K562 (cell line): ENCODE measurements around the gene IL11. TPM values are rescaled to one million over a fixed set of nuclear protein-coding genes. Genes with fewer than 3 reads are reported as not detected.

Experiments used
- BCL6 ChIP-seq: fragments of 250-450 bp; sonication (Bioruptor Pico); IDR thresholded peaks from 2 replicates; pipeline ENCODE4 v1.4.0; 2020
- CAMTA2 ChIP-seq: fragments of 250-450 bp; sonication (Bioruptor Pico); conservative IDR thresholded peaks from 2 replicates; pipeline ENCODE4 v1.5.1; 2022
- CCAR2 ChIP-seq: fragments of 200-400 bp; formaldehyde crosslinking; IDR thresholded peaks from 2 replicates; pipeline ENCODE4 v1.6.1; 2017; ENCODE audit warnings: mild to moderate bottlenecking, low read depth, low read length
- ETV6 ChIP-seq, 3 experiments: fragments of 150-350 bp in 1 of 3; sonication (generic) in 1 of 3; formaldehyde crosslinking in 1 of 3; IDR thresholded peaks; 2 replicates each; pipeline versions ENCODE4 v1.6.1 to v1.8.0; 2014 to 2022; ENCODE audit warnings: borderline replicate concordance in 2 of 3, low read depth in 2 of 3, antibody characterized with exemption in 1 of 3, low read length in 1 of 3, mild to moderate bottlenecking in 1 of 3, missing genetic modification reagents in 1 of 3
- GTF3C2 ChIP-seq: IDR thresholded peaks from 3 replicates; pipeline ENCODE4 v1.6.1; 2011; ENCODE audit warnings: borderline replicate concordance, mild to moderate bottlenecking, moderate library complexity; ENCODE audit not compliant: insufficient read length; ENCODE audit errors: extremely low read depth
- HDAC1 ChIP-seq, 2 experiments: fragments of 450-650 bp; IDR thresholded peaks; 2 replicates each; pipeline ENCODE4 v1.6.1; 2016 to 2017; ENCODE audit warnings: inconsistent platforms in 1 of 2, mild to moderate bottlenecking in 1 of 2, moderate library complexity in 1 of 2
- LARP7 ChIP-seq: fragments of 450-650 bp; IDR thresholded peaks from 2 replicates; pipeline ENCODE4 v1.6.1; 2016
- MAFG ChIP-seq: fragments of 450-650 bp; conservative IDR thresholded peaks from 2 replicates; pipeline ENCODE4 v1.6.1; 2016; ENCODE audit warnings: missing genetic modification characterization, missing compliant biosample characterization
- MECOM ChIP-seq: fragments of 250-450 bp; sonication (Bioruptor Pico); IDR thresholded peaks from 2 replicates; pipeline ENCODE4 v1.8.0; 2022; ENCODE audit warnings: inconsistent platforms
- MEF2A ChIP-seq: IDR thresholded peaks from 2 replicates; pipeline ENCODE4 v1.6.1; 2011; ENCODE audit warnings: low read depth, mild to moderate bottlenecking, low read length, moderate library complexity; ENCODE audit not compliant: control insufficient read depth
- PCBP1 ChIP-seq: fragments of 200-400 bp; formaldehyde crosslinking; IDR thresholded peaks from 2 replicates; pipeline ENCODE4 v1.6.1; 2018; ENCODE audit warnings: mild to moderate bottlenecking, low read depth, low read length; ENCODE audit not compliant: poor library complexity, severe bottlenecking
- RBM22 ChIP-seq: fragments of 200-400 bp; formaldehyde crosslinking; IDR thresholded peaks from 2 replicates; pipeline ENCODE4 v1.6.1; 2018; ENCODE audit warnings: low read length, low read depth; ENCODE audit not compliant: poor library complexity, severe bottlenecking
- SIN3B ChIP-seq: fragments of 450-650 bp; IDR thresholded peaks from 2 replicates; pipeline ENCODE4 v1.6.1; 2017; ENCODE audit warnings: low read depth, mild to moderate bottlenecking, moderate library complexity
- SOX6 ChIP-seq: fragments of 450-650 bp; IDR thresholded peaks from 2 replicates; pipeline ENCODE4 v1.6.1; 2014; ENCODE audit warnings: mild to moderate bottlenecking
- SREBF1 ChIP-seq: fragments of 150-350 bp; IDR thresholded peaks from 2 replicates; pipeline ENCODE4 v1.6.1; 2014; ENCODE audit warnings: antibody characterized with exemption, low read depth, low read length, borderline replicate concordance
- TEAD2 ChIP-seq: fragments of 450-650 bp; IDR thresholded peaks from 2 replicates; pipeline ENCODE4 v1.6.1; 2016; ENCODE audit warnings: missing genetic modification characterization, control low read depth, missing compliant biosample characterization
- TFAM ChIP-seq: fragments of 250-450 bp; sonication (Bioruptor Pico); conservative IDR thresholded peaks from 2 replicates; pipeline ENCODE4 v1.5.0; 2021; ENCODE audit warnings: mild to moderate bottlenecking, moderate library complexity
- TRIM24 ChIP-seq, 2 experiments: fragments of 450-650 bp; IDR thresholded peaks; 2 replicates each; pipeline ENCODE4 v1.6.1; 2016
- VEZF1 ChIP-seq: fragments of 200-800 bp; sonication (Bioruptor generic); IDR thresholded peaks from 2 replicates; pipeline ENCODE4 v1.6.1; 2017; ENCODE audit warnings: missing genetic modification characterization, missing compliant biosample characterization
- YY1 ChIP-seq, 3 experiments: IDR thresholded peaks; 2 replicates each; pipeline ENCODE4 v1.6.1; 2011; ENCODE audit warnings: low read length in 2 of 3, mild to moderate bottlenecking in 2 of 3, moderate library complexity in 2 of 3, borderline replicate concordance in 1 of 3, control low read depth in 1 of 3, low read depth in 1 of 3; ENCODE audit not compliant: insufficient read depth in 3 of 3, insufficient replicate concordance in 2 of 3, control insufficient read depth in 1 of 3, insufficient read length in 1 of 3; ENCODE audit errors: extremely low read depth in 1 of 3
- ZNF165 ChIP-seq: fragments of 250-450 bp; sonication (Bioruptor Pico); IDR thresholded peaks from 2 replicates; pipeline ENCODE4 v1.4.0; 2020; ENCODE audit warnings: borderline replicate concordance
- ZNF282 ChIP-seq: sonication (generic); formaldehyde crosslinking; IDR thresholded peaks from 2 replicates; pipeline ENCODE4 v1.8.1; 2023; ENCODE audit warnings: missing genetic modification reagents
- ZNF431 ChIP-seq: sonication (generic); formaldehyde crosslinking; IDR thresholded peaks from 2 replicates; pipeline ENCODE4 v1.8.0; 2022; ENCODE audit warnings: mild to moderate bottlenecking, missing genetic modification reagents
- ZSCAN32 ChIP-seq: fragments of 450-650 bp; formaldehyde crosslinking; IDR thresholded peaks from 2 replicates; pipeline ENCODE4 v1.4.0; 2020; ENCODE audit warnings: mild to moderate bottlenecking, moderate library complexity
- polyA plus RNA-seq, 8 experiments: library from polyadenylated mRNA; depleted of rRNA in 4 of 8; stranded (reverse) in 5 of 8; unstranded in 3 of 8; fragments of >200 nt; fragmentation: Nextera tagmentation in 2 of 8; fragmentation: Illumina TruSeq in 1 of 8; extraction: Ambion mirVana in 2 of 8; extraction: Trizol in 1 of 8; gene quantifications; 2 replicates each; pipeline versions ENCODE4 v1.2.1 to v1.2.3, GENCODE V29; 2011 to 2014; ENCODE audit warnings: inconsistent platforms in 1 of 8, missing spikeins in 1 of 8
- total RNA-seq, 7 experiments: library from RNA; depleted of rRNA in 6 of 7; stranded (reverse); fragments of >200 nt in 6 of 7; fragmentation: Illumina TruSeq in 2 of 7; extraction: Trizol in 2 of 7; gene quantifications; 2 replicates each; pipeline versions ENCODE4 v1.2.1 to v1.2.3, GENCODE V29; 2011 to 2021; ENCODE audit warnings: low replicate concordance in 1 of 7

Gene IL11
- total and polyA plus RNA-seq, 9 of the 15 experiments (the other 6 are each of a cell fraction or from before 2014, with no cell fraction given), result 0.04 to 0.42 (median 0.06) TPM; not detected in 6

- TF ChIP-seq YY1 (IDR thresholded peaks at IDR 0.05; ENCODE audit: borderline replicate concordance in 1 of 3, control insufficient read depth in 1 of 3, extremely low read depth in 1 of 3, insufficient read depth in 3 of 3, insufficient read length in 1 of 3, insufficient replicate concordance in 2 of 3, low read depth in 1 of 3, low read length in 2 of 3) (peak in 2 of 3 experiments; percentile 43 to 79), ETV6 (IDR thresholded peaks at IDR 0.05; ENCODE audit: borderline replicate concordance in 1 of 2, low read depth in 2 of 2, low read length in 1 of 2) (peak in 1 of 2 experiments; percentile 59; a peak in 1 of 4 replicates), ETV6 (CRISPR knock-in tag; IDR thresholded peaks at IDR 0.05; ENCODE audit: borderline replicate concordance) (0 out of 2 replicates have a peak, but pooled peaks have one; percentile 68), GTF3C2 (no peak), VEZF1 (CRISPR knock-in tag) (0 out of 2 replicates have a peak, but pooled peaks have one; percentile 8), ZNF165 (no peak), TFAM (CRISPR knock-in tag) (no peak), LARP7 (no peak), ZSCAN32 (CRISPR knock-in tag) (no peak), HDAC1 (IDR thresholded peaks at IDR 0.05) (peak in 1 of 2 experiments; percentile 90; a peak in 2 of 4 replicates), TEAD2 (tag) (no peak), MAFG (no peak), TRIM24 (IDR thresholded peaks at IDR 0.05) (peak in 1 of 2 experiments; percentile 33; a peak in 1 of 4 replicates), SREBF1 (no peak), PCBP1 (no peak), CAMTA2 (CRISPR knock-in tag) (0 out of 2 replicates have a peak, but pooled peaks have one; percentile 44), BCL6 (CRISPR knock-in tag) (no peak), ZNF431 (CRISPR knock-in tag) (no peak), MEF2A (no peak), SIN3B (peak; percentile 32; the same call in 1 of the 2 replicates), ZNF282 (no peak), CCAR2 (no peak), RBM22 (peak; percentile 80), SOX6 (no peak), MECOM (no peak)
These were observed 15.6 kb upstream of the IL11 start, which contains the start of gene RPL28 (continued) for GRCh38 chr19:55385724-55386492.
